Peyer's patch (tissue), 4 donors: ENCODE results near the gene HABP4.

Source experiments
- POLR2A ChIP-seq, 2 donors: fragments of 450-650 bp; IDR thresholded peaks; one replicate each; pipeline ENCODE4 v1.5.1; 2017; ENCODE audit warnings: antibody characterized with exemption in 2 of 2, mild to moderate bottlenecking in 2 of 2, moderate library complexity in 2 of 2
- TF ChIP-seq, protein P1 (sequence below), 6 experiments: fragments of 450-650 bp in 4 of 6; fragments of 200-600 bp in 2 of 6; sonication (generic) in 1 of 6; IDR thresholded peaks; one replicate each; pipeline ENCODE4 v1.5.1; 2017 to 2019; ENCODE audit warnings: antibody characterized with exemption in 6 of 6, mild to moderate bottlenecking in 3 of 6, moderate library complexity in 1 of 6

DNA sequence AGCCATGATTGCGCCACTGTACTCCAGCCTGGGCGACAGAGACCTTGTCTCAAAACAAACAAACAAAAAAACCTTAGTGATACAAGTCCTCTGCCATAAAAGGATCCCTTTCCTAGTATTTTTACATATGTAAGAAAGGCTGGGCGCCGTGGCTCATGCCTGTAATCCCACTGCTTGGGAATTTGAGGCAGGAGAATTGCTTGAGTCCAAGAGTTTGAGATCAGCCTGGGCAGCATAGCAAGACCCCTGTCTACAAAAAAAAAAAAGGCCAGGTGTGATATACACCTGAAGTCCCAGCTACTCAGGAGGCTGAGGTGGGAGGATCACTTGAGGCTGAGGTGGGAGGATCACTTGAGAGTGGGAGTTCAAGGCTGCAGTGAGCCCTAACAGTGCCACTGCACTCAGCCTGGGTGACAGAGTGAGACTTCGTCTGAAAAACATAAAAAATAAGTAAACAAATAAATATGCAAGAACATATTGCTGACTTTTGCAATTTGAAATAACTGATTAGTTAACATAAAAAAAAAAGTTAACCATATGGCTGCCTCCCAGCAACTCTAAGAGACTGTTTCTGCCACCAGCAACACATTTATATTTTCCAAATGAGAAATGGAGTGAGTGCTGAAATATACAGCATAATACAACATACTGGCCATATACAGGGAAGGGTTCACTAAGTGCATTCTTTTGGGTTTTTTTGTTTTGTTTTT lies 38.7 kb upstream of the HABP4 start:
- TF ChIP-seq POLR2A (IDR thresholded peaks at IDR 0.05): no peak
- TF ChIP-seq, protein P1, sequence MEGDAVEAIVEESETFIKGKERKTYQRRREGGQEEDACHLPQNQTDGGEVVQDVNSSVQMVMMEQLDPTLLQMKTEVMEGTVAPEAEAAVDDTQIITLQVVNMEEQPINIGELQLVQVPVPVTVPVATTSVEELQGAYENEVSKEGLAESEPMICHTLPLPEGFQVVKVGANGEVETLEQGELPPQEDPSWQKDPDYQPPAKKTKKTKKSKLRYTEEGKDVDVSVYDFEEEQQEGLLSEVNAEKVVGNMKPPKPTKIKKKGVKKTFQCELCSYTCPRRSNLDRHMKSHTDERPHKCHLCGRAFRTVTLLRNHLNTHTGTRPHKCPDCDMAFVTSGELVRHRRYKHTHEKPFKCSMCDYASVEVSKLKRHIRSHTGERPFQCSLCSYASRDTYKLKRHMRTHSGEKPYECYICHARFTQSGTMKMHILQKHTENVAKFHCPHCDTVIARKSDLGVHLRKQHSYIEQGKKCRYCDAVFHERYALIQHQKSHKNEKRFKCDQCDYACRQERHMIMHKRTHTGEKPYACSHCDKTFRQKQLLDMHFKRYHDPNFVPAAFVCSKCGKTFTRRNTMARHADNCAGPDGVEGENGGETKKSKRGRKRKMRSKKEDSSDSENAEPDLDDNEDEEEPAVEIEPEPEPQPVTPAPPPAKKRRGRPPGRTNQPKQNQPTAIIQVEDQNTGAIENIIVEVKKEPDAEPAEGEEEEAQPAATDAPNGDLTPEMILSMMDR (IDR thresholded peaks at IDR 0.05): no peak
